Lower lobe of right lung (tissue), 2 donors: ENCODE data around the gene ZNF236. TPM values are rescaled to one million over a fixed set of nuclear protein-coding genes. Genes with fewer than 3 reads are reported as not detected.
"Not testable (repeated sequence)": the region's sequence is repeated elsewhere in the genome, so short reads cannot be mapped to it uniquely, and the experiment has no call there.

Experiments used
- ATAC-seq, 2 donors: fragments of 200-7000 bp; cut with Tn5 transposase; one replicate each; pipeline ENCODE4 v1.9.1; 2020 to 2022; ENCODE audit warnings: mild to moderate bottlenecking in 2 of 2, moderate library complexity in 2 of 2
- DNase-seq: peaks from one replicate; pipeline ENCODE4 v3.0.0-alpha.2; 2020
- H3K27ac ChIP-seq: fragments of 200-600 bp; one replicate; pipeline ENCODE4 v1.8.0; 2022
- H3K27me3 ChIP-seq: fragments of 200-600 bp; one replicate; pipeline ENCODE4 v1.8.0; 2022; ENCODE audit warnings: low read depth
- H3K36me3 ChIP-seq: fragments of 200-600 bp; one replicate; pipeline ENCODE4 v1.8.0; 2022; ENCODE audit warnings: mild to moderate bottlenecking
- H3K4me1 ChIP-seq: fragments of 200-600 bp; one replicate; pipeline ENCODE4 v1.8.0; 2022
- H3K4me3 ChIP-seq: fragments of 200-600 bp; one replicate; pipeline ENCODE4 v1.8.0; 2022; ENCODE audit warnings: mild to moderate bottlenecking
- H3K9me3 ChIP-seq: fragments of 200-600 bp; one replicate; pipeline ENCODE4 v1.8.0; 2022
- intact Hi-C: fragments of 100-400 bp; cut with DNase I; formaldehyde crosslinking; loops from one replicate; pipeline ENCODE4 v1.11.0; 2022
- long read RNA-seq: library from polyadenylated mRNA; unstranded; transcript quantifications from one replicate; pipeline ENCODE4 v2.0.0, GENCODE V29; 2021
- total RNA-seq: library from RNA; stranded (reverse); fragmentation: NEBNext Ultra II Directional; extraction: Animal tissue kit (Norgen Biotek cat#: 25700); gene quantifications from one replicate; pipeline ENCODE4 v1.2.1, GENCODE V29; 2021
- TF ChIP-seq, protein P1 (sequence below): fragments of 200-600 bp; IDR thresholded peaks from one replicate; pipeline ENCODE4 v1.8.0; 2022; ENCODE audit warnings: antibody characterized with exemption, mild to moderate bottlenecking
- donor health status: DM: no; HTN: yes; CAD: no; lungs with severe emphysema.

Gene ZNF236
- 18.0 TPM for total RNA-seq
- long read RNA-seq, partial matches to known transcripts: 9 of 14 reads
- long read RNA-seq, other reads (novel, unspliced or antisense): 5 of 14 reads

DNA sequence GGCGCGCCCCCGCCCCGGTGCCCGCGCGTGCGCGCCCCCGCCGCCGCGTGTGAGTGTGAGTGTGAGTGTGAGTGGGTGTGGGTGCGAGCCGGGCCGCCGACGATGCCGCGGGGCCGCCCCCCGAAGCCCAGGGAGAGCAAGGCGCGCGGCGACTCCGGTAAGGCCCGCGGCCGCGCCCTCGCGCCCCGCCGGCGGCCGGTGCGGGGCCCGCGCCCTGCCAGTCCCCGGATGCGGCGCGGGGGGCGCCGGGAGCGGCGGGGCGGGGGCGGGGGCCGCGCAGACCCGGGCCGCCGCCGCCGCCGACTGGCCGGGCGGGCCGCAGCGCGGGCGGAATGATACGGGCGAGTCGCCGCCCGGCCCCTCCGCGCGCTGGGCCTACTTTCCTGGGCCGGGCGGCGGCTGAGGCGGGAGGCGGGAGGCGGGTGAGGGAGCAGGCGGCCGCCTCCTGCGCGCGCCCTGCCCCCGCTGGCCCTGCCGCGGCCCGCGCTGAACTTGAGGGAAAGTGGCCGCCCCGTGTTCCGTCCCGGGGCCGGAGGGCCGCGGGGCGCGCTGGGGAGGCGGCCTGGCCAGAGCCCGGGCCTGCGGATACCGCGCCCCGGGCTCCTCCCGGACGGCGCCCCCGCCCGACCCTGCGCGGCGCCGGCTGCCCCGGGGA is at the start of gene ZNF236:
Gene ZNF236, plus strand, starts transcription at position 52 of the 655 bp plus-strand sequence. Its CDS starts 51 bp downstream, at position 103.
- H3K9me3 ChIP-seq: no peaks in the 10 kb centered on the region
- TF ChIP-seq, protein P1, sequence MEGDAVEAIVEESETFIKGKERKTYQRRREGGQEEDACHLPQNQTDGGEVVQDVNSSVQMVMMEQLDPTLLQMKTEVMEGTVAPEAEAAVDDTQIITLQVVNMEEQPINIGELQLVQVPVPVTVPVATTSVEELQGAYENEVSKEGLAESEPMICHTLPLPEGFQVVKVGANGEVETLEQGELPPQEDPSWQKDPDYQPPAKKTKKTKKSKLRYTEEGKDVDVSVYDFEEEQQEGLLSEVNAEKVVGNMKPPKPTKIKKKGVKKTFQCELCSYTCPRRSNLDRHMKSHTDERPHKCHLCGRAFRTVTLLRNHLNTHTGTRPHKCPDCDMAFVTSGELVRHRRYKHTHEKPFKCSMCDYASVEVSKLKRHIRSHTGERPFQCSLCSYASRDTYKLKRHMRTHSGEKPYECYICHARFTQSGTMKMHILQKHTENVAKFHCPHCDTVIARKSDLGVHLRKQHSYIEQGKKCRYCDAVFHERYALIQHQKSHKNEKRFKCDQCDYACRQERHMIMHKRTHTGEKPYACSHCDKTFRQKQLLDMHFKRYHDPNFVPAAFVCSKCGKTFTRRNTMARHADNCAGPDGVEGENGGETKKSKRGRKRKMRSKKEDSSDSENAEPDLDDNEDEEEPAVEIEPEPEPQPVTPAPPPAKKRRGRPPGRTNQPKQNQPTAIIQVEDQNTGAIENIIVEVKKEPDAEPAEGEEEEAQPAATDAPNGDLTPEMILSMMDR: no peak
- peak within 1 kb of the TSS; percentile 88 for H3K4me3 ChIP-seq
- ATAC-seq: peak; percentile 82 to 92
- no peaks in the 10 kb centered on the region for H3K27me3 ChIP-seq
- H3K4me1 ChIP-seq: peaks cover 21% of the 10 kb centered on the region
- no peaks in the 10 kb centered on the region for H3K36me3 ChIP-seq
- peak; percentile 82 for DNase-seq
- peak within 1 kb of the TSS; percentile 97 for H3K27ac ChIP-seq
- intact Hi-C loops: no loop called here

DNA sequence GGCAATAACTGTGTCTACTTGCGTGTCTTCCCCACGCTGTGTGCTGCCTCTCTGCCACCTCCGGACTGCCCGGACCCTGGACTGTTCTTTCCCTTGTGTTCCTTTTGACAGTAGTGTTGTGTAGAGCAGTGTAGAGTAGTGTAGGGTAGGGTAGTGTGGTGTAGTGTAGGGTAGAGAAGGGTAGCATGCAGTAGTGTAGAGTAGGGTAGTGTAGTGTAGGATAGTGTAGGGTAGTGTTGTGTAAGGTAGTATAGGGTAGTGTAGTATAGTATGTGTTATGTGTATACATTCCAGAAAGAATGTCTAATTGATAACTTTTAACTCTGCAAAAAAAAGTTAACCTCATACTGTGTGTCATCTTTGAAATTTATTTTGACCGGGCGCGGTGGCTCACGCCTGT is 49.7 kb upstream of the ZNF236 start:
- DNase-seq (no peak), ATAC-seq (no peak)
- no peaks in the 10 kb centered on the region for H3K36me3 ChIP-seq
- H3K27ac ChIP-seq: no peak overlapping the region
- TF ChIP-seq, protein P1: no peak
- H3K4me1 ChIP-seq: no peaks in the 10 kb centered on the region
- H3K9me3 ChIP-seq: no peaks in the 10 kb centered on the region
- H3K27me3 ChIP-seq: peaks cover 7% of the 10 kb centered on the region
- intact Hi-C loops: no loop called here
- H3K4me3 ChIP-seq: no peak overlapping the region

DNA sequence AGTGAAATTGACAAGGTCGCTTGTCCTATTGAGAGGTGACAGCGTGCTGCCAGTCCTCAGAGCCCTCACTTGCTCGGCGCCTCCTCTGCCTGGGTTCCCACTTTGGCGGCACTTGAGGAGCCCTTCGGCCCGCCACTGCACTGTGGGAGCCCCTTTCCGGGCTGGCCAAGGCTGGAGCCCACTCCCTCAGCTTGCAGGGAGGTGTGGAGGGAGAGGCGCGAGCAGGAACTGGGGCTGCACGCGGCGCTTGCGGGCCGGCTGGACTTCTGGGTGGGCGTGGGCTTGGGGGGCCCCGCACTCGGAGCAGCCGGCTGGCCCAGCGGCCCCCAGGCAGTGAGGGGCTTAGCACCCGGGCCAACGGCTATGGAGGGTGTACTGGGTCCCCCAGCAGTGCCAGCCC is 45.3 kb upstream of the ZNF236 start:
- H3K9me3 ChIP-seq, DNase-seq, H3K4me3 ChIP-seq, H3K27me3 ChIP-seq, H3K36me3 ChIP-seq, H3K27ac ChIP-seq, H3K4me1 ChIP-seq, intact Hi-C loops, ATAC-seq: not testable (repeated sequence)

DNA sequence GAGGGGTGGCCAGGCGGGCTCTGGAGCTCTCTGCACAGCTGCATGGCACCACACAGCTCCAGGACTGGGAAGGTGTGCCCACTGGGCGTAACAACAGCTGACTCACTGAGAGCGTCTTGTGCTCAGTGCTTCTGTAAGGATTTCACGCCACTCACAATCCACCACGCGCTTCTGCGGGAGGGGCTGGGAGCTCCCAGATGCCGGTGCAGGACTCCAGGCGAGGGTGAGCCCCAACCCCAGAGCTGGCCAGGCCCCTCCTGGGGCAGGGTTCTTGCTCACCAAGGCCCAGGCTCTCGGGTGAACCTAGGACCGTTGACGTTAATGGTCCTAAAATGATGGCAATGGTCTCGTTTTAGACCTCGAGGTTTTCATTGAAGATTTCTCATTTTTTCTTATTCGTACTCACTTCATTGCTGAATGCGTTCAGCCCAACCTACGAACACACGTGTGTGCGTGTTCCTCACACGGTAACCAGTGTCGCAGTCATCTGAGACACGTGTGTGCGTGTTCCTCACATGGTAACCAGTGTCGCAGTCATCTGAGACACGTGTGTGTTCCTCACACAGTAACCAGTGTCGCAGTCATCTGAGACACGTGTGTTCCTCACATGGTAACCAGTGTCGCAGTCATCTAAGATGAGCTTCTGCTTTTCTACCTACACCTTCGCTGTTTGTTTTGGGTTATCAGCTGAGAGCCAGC is 38.4 kb upstream of the ZNF236 start:
- Histone ChIP-seq H3K36me3 (no peaks in the 10 kb centered on the region), H3K27ac (no peak overlapping the region), H3K27me3 (peaks cover 11% of the 10 kb centered on the region), H3K4me3 (no peak overlapping the region), H3K4me1 (no peaks in the 10 kb centered on the region), H3K9me3 (no peaks in the 10 kb centered on the region)
- ATAC-seq: no peak
- no peak for DNase-seq
- intact Hi-C loops: no loop called here
- TF ChIP-seq, protein P1: no peak

DNA sequence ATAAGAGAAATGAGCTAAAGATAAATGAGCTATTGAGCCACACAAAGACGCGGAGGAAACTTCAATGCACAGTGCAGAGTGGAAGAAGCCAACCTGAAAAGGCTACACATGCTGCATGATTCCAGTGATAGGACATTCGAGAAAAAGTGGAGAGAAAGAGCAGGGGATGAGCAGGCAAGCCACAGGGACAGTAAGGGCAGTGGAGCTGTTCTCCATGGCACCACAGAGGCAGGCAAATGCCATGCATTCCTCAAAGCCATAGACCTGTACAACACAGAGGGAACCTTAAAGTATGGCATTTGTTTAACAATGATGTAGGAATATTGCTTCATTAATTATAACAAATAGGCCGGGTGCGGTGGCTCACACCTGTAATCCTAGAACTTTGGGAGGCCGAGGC is 36.5 kb upstream of the ZNF236 start:
- ATAC-seq (no peak), DNase-seq (no peak)
- H3K36me3 ChIP-seq: no peaks in the 10 kb centered on the region
- H3K9me3 ChIP-seq: no peaks in the 10 kb centered on the region
- H3K27me3 ChIP-seq: peaks cover 11% of the 10 kb centered on the region
- intact Hi-C loops: no loop called here
- no peaks in the 10 kb centered on the region for H3K4me1 ChIP-seq
- TF ChIP-seq, protein P1: no peak
- no peak overlapping the region for H3K27ac ChIP-seq
- H3K4me3 ChIP-seq: no peak overlapping the region
